HG02970 (cell line): Measurements from ENCODE around the gene DENND2A.
"Not testable (repeated sequence)": the region's sequence is repeated elsewhere in the genome, so short reads cannot be mapped to it uniquely, and the experiment has no call there.

Experiments
- ATAC-seq: cut with Tn5 transposase; IDR thresholded peaks from one replicate; pipeline ENCODE4 v1.9.1; 2021; ENCODE audit warnings: mild to moderate bottlenecking, moderate library complexity, moderate number of reproducible peaks; ENCODE audit not compliant: unreplicated experiment, low FRiP score

The DENND2A gene

GRCh38 chr7:140640727-140641523, at the start of gene DENND2A:
Gene DENND2A, minus strand, starts transcription at chr7:140640813. Its CDS starts 38,416 bp downstream, at chr7:140602397.
- ATAC-seq: no peak

- ATAC-seq: no peak
These were observed 48.9 kb upstream of the DENND2A start for GRCh38 chr7:140689199-140690152.

DNA sequence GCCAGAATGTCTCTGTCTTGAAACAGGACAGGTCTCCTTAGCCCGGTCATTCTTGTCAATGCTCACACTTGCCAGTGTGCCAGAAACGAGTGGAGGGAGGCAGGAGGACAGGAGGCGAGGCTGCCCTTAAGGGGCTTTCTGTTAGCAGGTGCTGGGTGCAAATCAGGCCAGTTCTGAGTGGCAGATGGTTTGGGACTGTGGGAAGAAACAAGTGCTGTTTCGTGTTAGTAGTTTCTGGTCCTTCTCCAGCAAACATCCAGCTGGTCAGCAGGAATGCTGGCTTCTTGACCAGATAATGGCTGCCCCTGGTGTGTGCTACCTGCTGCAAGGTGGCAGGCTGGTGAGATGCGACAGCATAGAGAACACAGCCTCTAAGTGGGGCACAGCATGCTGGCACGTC, 47.7 kb upstream of the DENND2A start:
- no peak for ATAC-seq

- no peak for ATAC-seq
These were observed 46.3 kb upstream of the DENND2A start for GRCh38 chr7:140686921-140687320.

DNA sequence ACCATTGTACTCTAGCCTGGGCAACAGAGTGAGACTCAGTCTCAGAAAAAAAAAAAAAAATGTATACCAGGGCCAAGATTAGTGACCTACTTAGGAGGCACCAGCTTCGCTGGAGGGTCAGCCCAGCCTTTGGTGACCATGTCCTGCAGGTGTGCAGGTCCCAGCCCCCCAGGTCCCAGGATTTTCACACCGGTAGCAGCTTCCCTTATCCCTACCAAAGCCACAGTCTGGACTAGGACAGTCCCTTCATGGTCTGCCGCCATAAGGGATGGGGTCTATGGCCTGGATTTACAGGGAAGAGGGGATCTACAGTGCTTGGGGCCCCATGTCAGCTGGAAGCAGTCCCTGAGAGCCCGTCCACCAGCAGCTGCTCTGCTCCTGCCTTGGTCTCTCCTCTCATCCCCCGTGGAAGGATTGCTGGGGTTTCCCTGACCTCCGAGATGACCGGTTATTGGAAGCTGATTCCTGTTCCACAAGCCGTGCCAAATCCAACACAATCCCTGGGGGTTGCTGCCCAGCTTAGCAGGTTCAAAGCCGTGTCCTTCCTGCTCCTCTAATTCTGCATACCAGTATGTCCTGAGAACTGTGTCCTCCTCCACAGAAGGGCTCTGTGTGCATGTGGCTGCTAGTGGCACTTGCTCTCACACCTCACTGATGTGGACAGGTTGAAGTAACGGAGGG, 44.9 kb upstream of the DENND2A start:
- no peak for ATAC-seq

DNA sequence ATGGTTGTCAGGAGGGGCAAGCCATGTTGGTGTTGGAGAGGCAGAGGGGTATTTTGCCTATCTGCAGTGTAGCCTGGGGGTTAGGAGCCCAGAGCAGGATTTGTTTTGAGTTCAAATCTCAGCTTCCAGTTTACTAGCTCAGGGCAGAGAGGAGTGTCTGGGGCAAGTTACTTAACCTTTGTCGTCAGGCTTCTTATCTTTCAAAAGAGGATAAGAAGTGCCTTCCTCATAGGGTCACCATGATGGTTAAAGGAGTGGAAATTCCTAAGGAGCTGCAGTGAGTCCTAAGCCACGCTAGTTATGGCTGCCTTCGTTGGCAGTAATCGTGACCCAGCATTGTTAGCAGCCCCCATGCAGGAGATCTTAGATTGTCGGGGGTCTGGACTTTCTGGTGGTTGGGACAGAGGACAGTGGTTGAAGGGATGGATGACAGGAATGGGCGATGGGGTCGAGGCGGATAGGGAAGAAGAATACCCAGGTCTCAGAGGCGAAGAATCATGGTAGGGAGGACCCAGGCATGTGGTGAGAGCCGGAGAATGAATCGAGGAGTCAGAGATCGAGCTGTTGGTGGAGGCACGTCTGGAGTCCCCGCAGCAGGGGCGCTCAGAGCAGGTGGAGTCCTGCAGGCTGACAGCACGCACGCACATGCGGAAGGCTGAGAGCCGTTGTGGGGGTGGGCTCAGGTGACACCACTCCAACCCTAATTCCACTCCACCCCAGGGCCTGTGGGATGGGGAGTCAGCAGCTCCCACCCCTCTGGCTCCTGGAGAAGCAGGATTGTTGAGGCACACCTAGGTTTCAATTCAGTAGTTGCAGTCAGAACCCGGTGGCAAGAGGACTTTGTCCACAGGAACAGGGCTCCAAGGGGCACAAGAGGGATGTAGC, 43.7 kb upstream of the DENND2A start:
- ATAC-seq: no peak

GRCh38 chr7:140683657-140684056, 43.0 kb upstream of the DENND2A start:
- no peak for ATAC-seq

DNA sequence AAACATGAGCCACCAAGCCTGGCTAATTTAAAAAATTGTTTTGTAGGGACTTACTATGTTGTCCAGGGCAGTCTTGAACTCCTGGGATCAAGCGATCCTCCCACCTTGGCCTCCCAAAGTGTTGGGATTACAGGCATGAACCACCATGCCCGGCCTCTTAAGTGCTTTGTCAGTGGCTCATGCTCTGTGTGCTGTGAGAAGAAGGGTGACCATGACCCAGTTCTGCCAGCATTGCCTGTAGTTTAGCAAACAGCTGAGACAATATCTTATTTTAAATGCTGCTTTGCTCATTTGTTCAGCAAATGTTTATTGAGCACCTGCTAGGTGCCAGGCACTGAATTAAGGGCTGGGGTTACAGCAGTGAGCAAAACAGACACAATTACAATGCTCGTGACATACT, 41.2 kb upstream of the DENND2A start:
- ATAC-seq: no peak

DNA sequence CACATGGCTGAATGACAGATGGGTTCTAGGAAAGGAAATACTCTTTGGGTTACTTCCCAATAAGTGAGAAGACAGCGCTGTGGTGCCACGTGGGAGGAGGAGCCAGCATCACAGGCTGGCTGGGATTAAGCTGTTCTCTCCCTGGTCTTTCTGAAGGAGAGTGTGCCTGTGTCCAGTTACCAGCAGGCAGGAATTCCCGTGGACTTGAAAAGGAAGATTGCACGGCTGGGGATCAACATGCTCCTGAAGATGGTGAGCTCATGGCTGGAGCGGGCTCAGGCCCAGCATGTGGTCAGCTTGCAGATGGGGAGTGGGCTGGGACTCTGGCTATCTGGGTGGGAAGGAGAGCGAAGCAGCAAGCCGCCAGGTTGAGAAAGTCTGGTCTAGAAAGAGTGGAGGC, 40.3 kb upstream of the DENND2A start:
- ATAC-seq: no peak

- no peak for ATAC-seq
These were observed 38.6 kb upstream of the DENND2A start for GRCh38 chr7:140679186-140679585.

GRCh38 chr7:140678816-140679130, 38.2 kb upstream of the DENND2A start:
- ATAC-seq: no peak

- ATAC-seq: no peak
These were observed 37.6 kb upstream of the DENND2A start for GRCh38 chr7:140678081-140678815.

- ATAC-seq: no peak
These were observed 36.9 kb upstream of the DENND2A start for GRCh38 chr7:140677496-140677895.

DNA sequence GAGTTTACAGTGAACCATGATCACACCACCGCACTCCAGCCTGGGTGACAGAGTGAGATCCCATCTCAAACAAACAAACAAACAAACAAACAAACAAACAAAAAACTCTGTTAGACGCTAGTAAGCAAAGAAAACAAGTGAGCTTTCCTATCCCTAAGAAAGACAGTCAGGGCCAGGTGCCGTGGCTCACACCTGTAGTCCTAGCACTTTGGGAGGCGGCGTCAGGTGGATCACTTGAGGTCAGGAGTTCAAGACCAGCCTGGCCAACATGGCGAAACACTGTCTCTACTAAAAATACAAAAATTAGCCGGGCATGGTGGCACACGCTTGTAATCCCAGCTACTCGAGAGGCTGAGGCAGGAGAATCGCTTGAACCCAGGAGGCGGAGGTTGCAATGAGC, 36.3 kb upstream of the DENND2A start:
- not testable (repeated sequence) for ATAC-seq

- ATAC-seq: peak; percentile 39
These were observed 35.7 kb upstream of the DENND2A start for GRCh38 chr7:140676306-140676705.

DNA sequence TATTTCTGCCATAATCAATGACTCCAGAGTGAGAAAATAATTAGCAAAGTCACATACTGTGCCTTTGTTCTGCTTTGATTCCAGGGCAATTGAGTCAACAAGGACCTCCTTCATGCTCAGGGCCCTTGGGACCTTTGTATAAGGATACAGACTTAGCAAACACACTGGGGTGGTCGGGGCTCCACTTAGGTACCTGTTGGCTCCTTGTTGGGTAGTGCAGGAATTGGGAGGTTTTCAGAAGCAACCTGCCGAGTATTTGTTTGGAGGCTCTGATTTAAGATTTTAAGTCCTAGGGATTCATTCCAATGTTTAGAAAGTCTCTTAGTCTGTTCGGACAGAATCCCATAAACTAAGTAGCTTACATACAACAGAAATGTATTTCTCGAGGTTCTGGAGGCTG, 35.1 kb upstream of the DENND2A start:
- no peak for ATAC-seq

DNA sequence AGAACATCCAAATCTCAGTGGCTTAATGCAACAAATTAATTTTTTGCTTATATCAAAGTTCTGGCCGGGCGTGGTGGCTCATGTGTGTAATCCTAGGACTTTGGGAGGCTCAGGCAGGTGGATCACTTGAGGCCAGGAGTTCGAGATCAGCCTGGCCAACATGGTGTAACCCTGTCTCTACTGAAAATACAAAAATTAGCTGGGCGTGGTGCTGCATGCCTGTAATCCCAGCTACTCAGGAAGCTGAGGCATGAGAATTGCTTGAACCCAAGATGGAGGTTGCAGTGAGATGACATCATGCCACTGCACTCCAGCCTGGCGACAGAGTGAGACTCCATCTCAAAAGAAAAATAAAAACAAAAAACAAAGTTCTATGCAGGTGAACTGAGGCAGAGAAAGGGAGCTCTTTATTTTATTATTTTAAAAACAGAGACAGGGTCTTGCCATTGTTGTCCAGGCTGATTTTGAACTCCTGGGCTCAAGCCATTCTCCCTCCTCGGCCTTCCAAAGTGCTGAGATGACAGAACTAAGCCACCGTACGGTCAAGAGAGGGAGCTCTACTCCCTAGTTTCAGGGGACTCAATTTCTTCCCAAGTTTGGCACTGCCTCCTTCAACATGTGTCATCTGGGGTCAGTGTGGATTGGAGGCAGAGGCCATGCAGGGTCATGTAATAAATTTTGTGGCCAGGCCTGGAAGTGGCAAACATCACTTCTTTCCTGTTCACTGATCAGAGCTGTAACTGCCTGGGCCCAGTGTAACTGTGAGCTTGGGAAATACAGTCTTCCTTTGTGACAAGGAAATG, 34.5 kb upstream of the DENND2A start:
- ATAC-seq: no peak

DNA sequence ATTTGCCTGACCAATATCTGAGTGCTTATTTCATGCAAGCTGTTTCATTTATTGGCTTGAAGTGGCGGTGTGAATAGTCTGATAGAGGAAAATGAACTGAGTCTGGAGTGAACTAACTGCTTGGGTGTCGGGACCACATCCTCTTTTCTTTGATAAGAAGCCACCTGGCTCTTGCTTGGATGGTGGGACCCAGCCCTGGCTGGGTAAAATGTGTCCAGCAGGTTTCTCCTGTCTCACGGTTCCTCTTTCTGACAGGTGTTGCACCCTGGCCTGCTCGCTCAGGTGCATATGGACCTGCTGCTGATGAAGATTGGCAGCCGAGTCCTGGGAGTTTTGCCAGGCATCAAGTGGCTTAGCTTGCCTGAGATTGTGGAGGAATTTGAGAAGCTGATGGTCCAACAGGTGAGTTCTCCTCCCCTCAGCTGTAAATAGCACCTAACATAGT, 33.8 kb upstream of the DENND2A start:
- ATAC-seq: no peak

DNA sequence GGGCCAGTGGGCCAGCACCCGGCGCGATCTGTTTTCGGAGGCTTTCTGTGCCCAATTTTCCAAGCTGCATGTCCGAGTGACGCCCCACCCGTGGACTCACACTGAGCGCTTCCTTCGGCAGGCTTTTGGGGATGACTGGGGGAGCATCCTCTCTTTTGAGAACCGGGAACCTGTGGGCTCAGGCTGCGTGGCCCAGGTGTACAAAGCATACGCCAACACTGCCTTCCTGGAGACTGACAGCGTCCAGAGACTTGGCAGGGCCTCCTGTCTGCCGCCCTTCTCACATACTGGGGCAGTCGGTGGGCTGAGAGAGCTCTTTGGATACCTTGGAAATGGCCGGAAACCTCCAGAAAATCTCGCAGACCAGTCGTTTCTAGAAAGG, 33.2 kb upstream of the DENND2A start:
- no peak for ATAC-seq
